ENCODE measurements around the gene SLC9A3. TPM values are rescaled to one million over a fixed set of nuclear protein-coding genes. Genes with fewer than 3 reads are reported as not detected.

The SLC9A3 gene
- total RNA-seq, 4 donors from 2014 or later, result 3.7 to 5.9 (median 4.3) TPM

- H3K27ac ChIP-seq, result no peak overlapping the region
- H3K9me3 ChIP-seq, result no peaks in the 10 kb centered on the region
- H3K4me1 ChIP-seq, result no peaks in the 10 kb centered on the region
- peak in 1 of 2 donors; percentile 65 for DNase-seq (ENCODE audit: low spot score in 2 of 2)
- no peaks in the 10 kb centered on the region for H3K36me3 ChIP-seq
- 82% methylated on average over 12 of the region's 18 CpGs for WGBS
- TF ChIP-seq POLR2AphosphoS5 (IDR thresholded peaks at IDR 0.05) (no peak), CTCF (IDR thresholded peaks at IDR 0.05) (peak in 1 of 2 donors; percentile 15), EP300 (IDR thresholded peaks at IDR 0.05) (no peak)
- peaks cover 5% of the 10 kb centered on the region for H3K27me3 ChIP-seq
- no peak overlapping the region for H3K4me3 ChIP-seq
Measured at GRCh38 chr5:435961-436640, 88.1 kb downstream of the SLC9A3 start.

- H3K27me3 ChIP-seq, result peaks cover 5% of the 10 kb centered on the region
Measured at GRCh38 chr5:435156-435790, 89.0 kb downstream of the SLC9A3 start.

GRCh38 chr5:434443-435146 is 89.7 kb downstream of the SLC9A3 start:
- TF ChIP-seq POLR2A (IDR thresholded peaks at IDR 0.05) (no peak), POLR2AphosphoS5 (IDR thresholded peaks at IDR 0.05) (no peak), CTCF (IDR thresholded peaks at IDR 0.05) (no peak), EP300 (IDR thresholded peaks at IDR 0.05) (no peak)
- no peak overlapping the region for H3K27ac ChIP-seq
- no peaks in the 10 kb centered on the region for H3K9me3 ChIP-seq
- 93% methylated on average over 4 of the region's 26 CpGs for WGBS
- H3K27me3 ChIP-seq, result peaks cover 5% of the 10 kb centered on the region
- H3K4me3 ChIP-seq, result no peak overlapping the region
- no peaks in the 10 kb centered on the region for H3K36me3 ChIP-seq
- DNase-seq (ENCODE audit: low spot score in 2 of 2), result peak in 1 of 2 donors; percentile 69
- H3K4me1 ChIP-seq, result peaks cover 14% of the 10 kb centered on the region

More at GRCh38 chr5:435156-435790, 89.0 kb downstream of the SLC9A3 start:
- no peak for TF ChIP-seq EP300 (IDR thresholded peaks at IDR 0.05)
- TF ChIP-seq POLR2A (IDR thresholded peaks at IDR 0.05), result no peak
- no peak for TF ChIP-seq POLR2AphosphoS5 (IDR thresholded peaks at IDR 0.05)
- TF ChIP-seq CTCF (IDR thresholded peaks at IDR 0.05), result no peak
- Histone ChIP-seq H3K4me1 (peaks cover 7% of the 10 kb centered on the region), H3K4me3 (no peak overlapping the region), H3K36me3 (no peaks in the 10 kb centered on the region), H3K27ac (no peak overlapping the region), H3K9me3 (no peaks in the 10 kb centered on the region)
- WGBS, result 94% methylated on average over 26 of the region's 27 CpGs
- DNase-seq (ENCODE audit: low spot score in 2 of 2), result peak in 1 of 2 donors; percentile 69

GRCh38 chr5:433836-434235 is 90.4 kb downstream of the SLC9A3 start:
- DNase-seq (ENCODE audit: low spot score in 2 of 2), result no peak

More at GRCh38 chr5:433836-434235, 90.4 kb downstream of the SLC9A3 start:
- H3K4me3 ChIP-seq, result no peak overlapping the region
- no peaks in the 10 kb centered on the region for H3K9me3 ChIP-seq
- 93% methylated on average over 8 of the region's 16 CpGs for WGBS
- TF ChIP-seq POLR2A (IDR thresholded peaks at IDR 0.05) (no peak), CTCF (IDR thresholded peaks at IDR 0.05) (no peak), EP300 (IDR thresholded peaks at IDR 0.05) (no peak)
- peaks cover 18% of the 10 kb centered on the region for H3K4me1 ChIP-seq
- no peaks in the 10 kb centered on the region for H3K36me3 ChIP-seq
- H3K27ac ChIP-seq, result no peak overlapping the region
- peaks cover 5% of the 10 kb centered on the region for H3K27me3 ChIP-seq
